Activated T-helper 9 cell treated with anti-CD3 and anti-CD28 coated beads, Interleukin-2, amount 50 U/mL, for 16 hours (primary cell): Measurements from ENCODE around the gene TMEM62.
"Not testable (repeated sequence)": the region's sequence is repeated elsewhere in the genome, so short reads cannot be mapped to it uniquely, and the experiment has no call there.

Source experiments
- DNase-seq: peaks from one replicate; pipeline ENCODE4 v3.0.0-alpha.2; 2020; ENCODE audit warnings: low read depth

TMEM62 gene

DNA sequence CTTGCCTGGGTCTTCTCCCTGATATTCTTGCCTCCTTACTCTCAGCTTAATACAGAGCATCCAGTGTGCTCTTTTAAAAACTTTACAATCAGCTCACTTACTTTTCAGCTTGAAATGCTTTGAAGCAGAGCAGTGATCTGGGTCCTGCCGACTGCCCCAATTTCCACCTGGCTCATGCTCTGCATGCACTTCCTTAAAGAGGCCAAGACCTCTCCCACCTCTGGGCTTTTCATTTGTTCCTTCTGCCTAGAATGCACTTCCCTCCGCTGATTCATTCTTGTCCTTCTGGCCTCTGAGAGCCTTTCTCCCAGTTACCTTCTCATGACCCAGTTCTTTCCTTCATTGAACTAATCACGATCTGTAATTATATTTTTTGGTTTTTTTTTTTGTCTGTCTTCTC, 49.9 kb downstream of the TMEM62 start:
- no peak for DNase-seq

GRCh38 chr15:43184407-43185124, 51.2 kb downstream of the TMEM62 start:
- DNase-seq = no peak

- DNase-seq = peak; percentile 81
Measured at GRCh38 chr15:43185157-43186002, 52.0 kb downstream of the TMEM62 start, which contains the start of gene CCNDBP1. TSS of gene CCNDBP1 (plus strand) at chr15:43185403. CDS start at chr15:43185499, 96 bp downstream.

DNA sequence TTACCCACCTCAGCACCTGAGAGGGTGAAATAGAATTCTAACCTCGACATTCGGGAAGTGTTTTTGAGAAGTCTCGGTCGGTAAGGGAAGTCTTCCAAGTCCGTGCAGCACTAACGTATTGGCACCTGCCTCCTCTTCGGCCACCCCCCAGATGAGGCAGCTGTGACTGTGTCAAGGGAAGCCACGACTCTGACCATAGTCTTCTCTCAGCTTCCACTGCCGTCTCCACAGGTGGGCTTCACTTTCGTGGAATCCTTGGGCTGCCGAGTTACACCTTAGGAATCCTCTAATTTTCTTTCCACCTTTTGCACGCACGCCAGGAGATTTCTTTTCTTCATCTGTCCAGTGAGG, 52.6 kb downstream of the TMEM62 start:
- DNase-seq = no peak

GRCh38 chr15:43187544-43188155, 54.3 kb downstream of the TMEM62 start:
- no peak for DNase-seq

- DNase-seq = no peak
Measured at GRCh38 chr15:43189296-43189695, 55.9 kb downstream of the TMEM62 start.

GRCh38 chr15:43190178-43190577, 56.8 kb downstream of the TMEM62 start:
- DNase-seq = no peak

GRCh38 chr15:43193710-43194109, 60.3 kb downstream of the TMEM62 start:
- DNase-seq = no peak

DNA sequence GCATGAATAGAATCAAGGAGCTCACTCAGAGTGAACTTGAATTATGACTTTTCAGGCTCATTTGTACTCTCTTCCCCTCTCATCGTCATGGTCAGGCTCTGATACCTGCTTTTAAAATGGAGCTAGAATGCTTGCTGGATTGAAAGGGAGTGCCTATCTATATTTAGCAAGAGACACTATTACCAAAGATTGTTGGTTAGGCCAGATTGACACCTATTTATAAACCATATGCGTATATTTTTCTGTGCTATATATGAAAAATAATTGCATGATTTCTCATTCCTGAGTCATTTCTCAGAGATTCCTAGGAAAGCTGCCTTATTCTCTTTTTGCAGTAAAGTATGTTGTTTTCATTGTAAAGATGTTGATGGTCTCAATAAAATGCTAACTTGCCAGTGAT, 61.4 kb downstream of the TMEM62 start:
- no peak for DNase-seq

- no peak for DNase-seq
Measured at GRCh38 chr15:43196760-43197548, 63.6 kb downstream of the TMEM62 start.

GRCh38 chr15:43197773-43198172, 64.4 kb downstream of the TMEM62 start:
- not testable (repeated sequence) for DNase-seq

DNA sequence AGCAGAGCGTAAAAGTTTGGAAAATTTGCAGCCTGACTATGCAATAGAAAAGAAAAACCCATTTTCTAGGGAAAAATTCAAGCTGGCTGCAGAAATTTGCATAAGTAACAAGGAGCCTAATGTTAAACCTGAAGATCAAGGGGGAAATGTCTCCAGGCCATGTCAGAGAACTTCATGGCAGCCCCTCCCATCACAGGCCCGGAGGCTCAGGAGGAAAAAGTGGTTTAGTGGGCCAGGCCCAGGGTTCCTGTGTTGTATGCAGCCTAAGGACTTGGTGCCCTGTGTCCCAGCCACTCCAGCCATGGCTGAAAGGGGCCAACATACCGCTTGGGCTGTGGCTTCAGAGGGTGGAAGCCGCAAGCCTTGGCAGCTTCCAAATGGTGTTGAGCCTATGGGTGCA, 65.2 kb downstream of the TMEM62 start:
- DNase-seq = not testable (repeated sequence)

DNA sequence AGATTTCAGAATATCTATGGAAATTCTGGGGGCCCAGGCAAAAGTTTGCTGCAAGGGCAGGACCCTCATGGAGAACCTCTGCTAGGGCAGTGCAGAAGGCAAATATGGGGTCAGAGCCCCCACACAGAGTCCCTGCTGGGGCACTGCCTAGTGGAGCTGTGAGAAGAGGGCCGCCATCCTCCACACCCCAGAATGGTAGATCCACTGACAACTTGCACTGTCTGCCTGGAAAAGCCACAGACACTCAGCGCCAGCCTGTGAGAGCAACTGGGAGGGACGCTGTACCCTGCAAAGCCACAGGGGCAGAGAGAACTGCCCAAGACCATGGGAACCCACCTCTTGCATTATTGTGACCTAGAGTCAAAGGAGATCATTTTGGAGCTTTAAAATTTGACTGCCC, 65.6 kb downstream of the TMEM62 start:
- DNase-seq = no peak

- DNase-seq = no peak
Measured at GRCh38 chr15:43199945-43200488, 66.6 kb downstream of the TMEM62 start.

- DNase-seq = peak; percentile 17
Measured at GRCh38 chr15:43204016-43204901, 70.9 kb downstream of the TMEM62 start.

DNA sequence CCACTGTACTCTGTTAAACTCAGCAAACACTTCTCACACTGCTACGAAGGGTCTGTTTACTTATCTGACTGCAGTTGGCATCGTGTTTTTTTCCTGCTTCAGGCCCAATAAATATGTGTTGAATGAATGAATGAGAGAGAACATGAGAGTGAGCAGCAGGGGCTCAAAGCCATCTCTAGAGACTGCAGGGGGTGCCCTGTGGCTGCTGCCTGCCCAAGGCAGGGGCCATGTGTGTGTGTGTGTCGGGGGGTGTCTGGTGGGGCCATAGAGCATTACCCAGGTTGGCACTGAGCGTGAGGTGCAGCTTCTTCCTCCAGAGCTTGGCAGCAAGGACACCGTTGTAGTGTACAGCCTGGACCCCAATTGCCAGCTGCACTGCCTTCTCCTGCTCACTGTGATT, 72.7 kb downstream of the TMEM62 start:
- no peak for DNase-seq

DNA sequence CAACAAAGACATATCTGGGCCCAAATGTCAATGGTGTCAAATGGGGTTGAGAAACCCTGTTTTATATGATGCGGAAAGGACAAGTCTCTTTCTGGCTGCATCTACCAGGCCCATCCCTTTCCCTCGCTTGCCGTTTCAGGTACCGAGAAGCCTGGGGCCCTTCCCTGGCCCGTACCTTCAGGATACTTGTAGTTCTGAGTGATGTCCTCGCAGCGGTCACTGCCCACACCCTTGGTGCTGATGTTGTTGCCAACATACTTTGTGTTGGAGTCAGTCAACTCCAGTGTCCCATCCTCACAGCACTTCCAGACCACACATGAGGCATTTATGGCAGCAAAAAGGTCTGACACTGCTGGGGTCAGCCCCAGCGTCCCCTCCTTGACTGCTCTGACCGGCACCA, 73.6 kb downstream of the TMEM62 start:
- DNase-seq = no peak

DNA sequence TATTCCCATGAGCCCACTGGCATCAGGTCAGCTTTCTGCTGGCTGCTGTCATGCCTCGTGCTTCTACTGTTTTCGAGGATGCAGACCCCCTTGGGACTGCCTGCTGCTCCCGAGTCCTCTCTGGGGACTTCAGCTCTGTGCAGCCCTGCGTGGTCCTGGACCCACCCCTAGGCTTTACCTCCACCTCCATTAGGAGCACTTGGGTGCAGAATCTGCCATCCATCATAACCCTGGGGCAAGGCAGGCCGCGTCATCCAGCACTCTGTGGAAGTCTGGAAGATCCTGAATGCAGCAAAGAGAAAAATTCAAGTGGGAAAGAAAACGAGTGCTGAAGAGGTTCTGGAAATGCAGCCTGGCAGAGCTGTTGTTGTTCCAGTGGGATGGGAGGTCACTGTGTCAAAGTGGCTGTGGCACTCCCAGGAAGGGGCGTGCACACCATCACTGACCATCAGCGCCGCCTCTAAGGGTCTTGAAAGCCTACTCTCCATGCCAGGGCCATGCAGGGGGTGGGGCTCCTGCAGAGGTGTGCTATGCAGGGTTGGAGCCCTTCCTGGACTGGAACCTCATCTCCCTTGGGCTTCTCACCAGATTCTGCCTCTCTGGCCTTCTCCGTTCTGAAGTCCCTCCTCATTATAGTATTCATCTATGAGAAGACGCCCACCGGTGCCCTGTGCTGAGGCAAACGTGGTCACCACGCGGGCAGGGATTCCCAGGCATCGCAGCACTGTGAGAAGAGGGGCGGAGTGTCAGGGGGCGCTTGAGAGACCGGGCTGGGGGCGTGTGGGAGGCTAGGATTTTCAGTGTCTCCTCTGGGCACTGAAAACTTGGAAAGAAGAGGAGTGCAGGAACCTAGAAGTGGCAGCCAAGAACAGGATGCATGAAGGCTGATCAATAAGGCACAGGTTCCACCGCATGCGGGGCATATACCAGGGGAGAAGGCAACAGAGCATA, 74.9 kb downstream of the TMEM62 start:
- no peak for DNase-seq

DNA sequence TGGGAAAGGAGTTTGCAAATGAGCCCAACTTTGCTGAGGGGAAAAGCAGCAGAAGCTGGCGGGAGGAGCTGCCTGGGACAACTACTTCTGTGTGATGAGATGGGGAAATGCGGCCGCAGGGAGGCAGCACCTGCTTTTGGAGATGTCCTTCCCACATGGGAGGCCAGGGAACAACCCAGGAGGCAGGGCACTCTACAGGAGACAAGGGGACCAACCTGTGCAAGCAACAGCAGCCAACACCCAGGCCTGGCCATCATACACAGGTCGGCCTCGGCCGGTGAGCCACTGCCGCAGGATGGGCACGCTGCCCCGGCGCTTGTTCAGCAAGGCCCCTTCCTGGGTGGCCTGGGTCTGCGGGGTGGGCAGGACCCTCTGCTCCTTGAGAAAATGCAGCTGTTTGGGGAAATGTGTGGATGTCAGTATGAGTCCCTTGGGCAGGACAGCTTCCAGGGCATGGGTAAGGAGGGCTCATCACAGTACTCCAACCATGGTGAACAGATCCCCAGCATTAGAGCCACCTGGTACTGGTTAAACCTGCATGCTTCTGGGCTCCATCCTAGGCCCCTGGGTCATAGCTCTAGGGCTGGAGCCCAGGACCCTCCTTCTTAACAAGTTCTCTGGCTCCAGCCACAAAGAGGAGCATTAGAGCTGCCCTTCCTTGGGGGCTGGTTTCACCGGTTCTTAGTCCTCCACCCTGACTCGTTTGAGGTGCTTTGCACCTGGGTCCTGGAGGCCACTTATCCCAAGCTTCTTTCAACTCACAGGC, 75.9 kb downstream of the TMEM62 start:
- no peak for DNase-seq
